NOMO-1 treated with dmso at 0.1 percent for 144 hours (cell line): ENCODE data around the gene C20orf144.

ENCODE experiments used
- DNase-seq: peaks from one replicate; lab custom pipeline; 2025; ENCODE audit not compliant: unreplicated experiment; lab: John Stamatoyannopoulos, UW

C20orf144 gene

GRCh38 chr20:33676121-33676520 lies 14.0 kb downstream of the C20orf144 start:
- no peak for DNase-seq

- DNase-seq: no peak
Observed at GRCh38 chr20:33676652-33677645, 14.8 kb downstream of the C20orf144 start.

- DNase-seq: no peak
Observed at GRCh38 chr20:33677991-33678702, 16.0 kb downstream of the C20orf144 start.

- no peak for DNase-seq
Observed at GRCh38 chr20:33679758-33680485, 17.8 kb downstream of the C20orf144 start.

DNA sequence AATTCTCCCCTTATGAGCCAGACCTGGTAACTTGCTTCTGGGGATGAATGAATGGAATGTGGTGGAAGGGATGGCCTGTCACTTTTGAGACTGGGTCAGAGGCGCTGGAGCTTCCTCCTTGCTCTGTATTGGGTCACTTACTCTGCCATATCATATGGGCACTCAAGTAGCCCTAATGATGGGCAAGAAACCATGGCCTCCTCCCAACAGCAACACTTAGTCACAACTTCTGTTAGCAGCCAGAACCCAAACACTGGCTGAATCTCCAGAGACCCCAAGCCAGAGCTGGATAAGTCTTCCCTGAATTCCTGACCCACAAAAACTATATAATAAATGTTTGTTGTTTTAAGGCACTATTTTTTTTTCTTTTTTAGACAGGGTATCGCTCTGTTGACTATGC lies 18.6 kb downstream of the C20orf144 start:
- DNase-seq: no peak

GRCh38 chr20:33681288-33681687 lies 19.2 kb downstream of the C20orf144 start:
- DNase-seq: no peak

GRCh38 chr20:33681728-33682353 lies 19.7 kb downstream of the C20orf144 start:
- no peak for DNase-seq

DNA sequence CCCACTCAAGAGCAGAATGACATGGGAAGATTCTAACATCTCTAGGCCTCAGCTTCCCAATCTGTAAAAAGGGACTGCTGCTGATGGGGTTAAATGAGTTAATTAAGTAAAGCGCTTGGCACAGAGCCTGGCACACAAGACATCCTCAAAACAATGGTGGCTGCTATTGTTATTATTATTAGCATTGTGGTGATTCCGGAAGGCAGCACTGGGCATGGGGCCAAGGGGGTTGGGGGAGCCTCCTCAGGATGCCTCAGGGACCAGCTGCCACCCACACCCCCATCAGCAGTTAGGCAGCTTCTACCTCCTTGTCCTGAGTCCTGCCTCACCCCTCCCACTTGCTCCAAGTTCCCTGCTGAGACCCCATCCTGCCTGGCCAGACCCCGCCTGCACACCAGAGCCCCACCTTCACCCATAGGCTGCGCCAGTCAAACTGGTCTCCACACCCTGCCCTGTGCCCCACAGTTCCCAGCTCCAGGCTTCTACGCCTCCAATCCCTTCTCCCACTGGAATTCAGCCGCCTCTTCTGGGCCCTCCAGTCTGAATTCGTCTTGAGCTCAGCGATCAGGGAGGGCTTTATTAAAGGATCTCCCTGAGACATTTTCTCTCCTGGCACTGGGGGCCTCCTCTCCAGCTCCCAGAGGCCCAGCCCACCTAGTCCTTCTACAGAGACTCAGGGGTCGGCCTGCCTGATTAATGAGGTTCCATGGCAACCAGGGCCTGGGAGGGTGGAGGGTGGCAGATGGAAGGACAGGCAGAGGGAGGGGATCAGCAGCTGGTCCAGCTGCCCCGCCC lies 22.6 kb downstream of the C20orf144 start:
- no peak for DNase-seq

DNA sequence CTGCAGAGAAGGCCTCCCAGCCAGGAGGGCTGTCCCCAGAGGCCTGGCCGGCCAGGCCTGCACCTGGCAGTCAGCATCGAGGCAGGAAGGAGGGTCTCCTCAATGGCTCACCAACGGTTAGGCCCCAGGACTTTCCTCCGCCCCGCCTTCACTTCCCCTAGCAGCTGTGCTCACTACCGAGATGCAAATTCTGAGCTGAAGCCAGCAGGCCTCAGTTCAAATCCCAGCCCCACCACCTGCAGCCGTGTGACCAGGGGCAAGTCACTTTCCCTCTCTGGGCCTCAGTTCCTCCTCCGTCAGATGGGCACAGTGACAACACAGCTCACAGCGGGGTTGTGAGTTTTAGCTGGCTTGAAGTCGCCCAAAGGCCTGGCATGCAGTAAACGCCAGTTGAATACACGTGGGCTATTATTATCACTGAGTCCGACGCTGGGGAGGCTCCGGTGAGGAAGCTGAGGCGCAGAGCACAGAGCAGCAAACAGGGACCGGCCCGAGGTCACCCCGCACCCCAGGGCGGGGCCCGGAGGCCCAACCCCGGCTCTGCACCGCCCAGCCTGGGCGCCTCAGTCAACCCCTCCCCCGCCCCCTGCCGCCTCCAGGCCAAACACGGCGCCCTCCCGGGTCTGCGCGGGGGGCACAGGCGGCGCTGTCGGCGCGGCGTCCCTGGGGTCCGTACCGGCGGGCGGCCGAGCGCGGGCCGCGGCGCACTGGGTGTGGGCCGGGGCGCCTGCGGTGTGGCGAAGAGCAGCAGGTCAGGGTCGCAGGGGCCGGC lies 23.4 kb downstream of the C20orf144 start:
- DNase-seq: peak; percentile 35

- peak; percentile 93 for DNase-seq
Observed at GRCh38 chr20:33686100-33686983, 24.2 kb downstream of the C20orf144 start, which contains the start of gene E2F1. Gene E2F1, minus strand, starts transcription at chr20:33686385. Its CDS starts 121 bp downstream, at chr20:33686264.

DNA sequence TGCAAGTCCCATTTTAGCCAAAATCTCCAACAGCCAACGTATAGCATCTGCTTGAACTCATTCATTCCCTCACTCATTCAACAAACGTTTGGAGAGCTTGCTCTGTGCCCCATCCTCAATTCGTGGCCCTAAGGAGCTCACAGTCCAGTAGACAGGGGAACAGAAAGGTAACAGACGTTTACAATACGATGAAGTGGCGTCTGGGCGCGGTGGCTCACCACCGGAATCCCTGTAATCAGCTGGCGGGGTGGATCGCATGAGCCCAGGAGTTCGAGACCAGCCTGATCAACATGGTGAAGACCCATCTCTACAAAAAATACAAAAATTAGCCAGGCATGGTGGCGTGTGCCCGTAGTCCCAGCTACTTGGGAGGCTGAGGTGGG lies 24.8 kb downstream of the C20orf144 start:
- no peak for DNase-seq

DNA sequence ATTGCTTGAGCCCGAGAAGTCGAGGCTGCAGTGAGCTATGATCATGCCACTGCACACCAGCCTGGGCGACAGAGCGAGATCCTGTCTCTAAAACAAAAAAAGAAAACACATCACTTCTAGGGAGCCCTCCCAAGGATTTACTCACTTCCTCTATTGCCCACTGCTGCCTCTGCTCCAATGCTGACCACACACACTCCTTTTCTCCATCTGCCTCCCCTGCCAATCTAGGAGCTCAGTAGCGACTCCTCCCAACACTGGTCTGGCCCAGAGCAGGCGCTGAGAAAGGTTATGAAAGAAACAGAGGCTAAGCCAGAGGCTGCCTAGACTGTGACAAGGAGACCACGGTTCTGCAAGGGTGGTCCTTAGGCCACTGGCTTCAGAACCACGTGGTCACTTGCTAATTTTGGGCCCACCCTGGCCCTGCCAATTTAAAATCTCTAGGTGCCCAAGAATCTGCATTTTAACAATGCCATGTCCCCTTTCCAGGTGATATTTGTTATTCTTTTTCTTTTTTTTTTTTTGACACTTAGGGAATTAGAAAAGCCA lies 25.3 kb downstream of the C20orf144 start:
- DNase-seq: peak; percentile 95

- no peak for DNase-seq
Observed at GRCh38 chr20:33687993-33688937, 26.1 kb downstream of the C20orf144 start.

DNA sequence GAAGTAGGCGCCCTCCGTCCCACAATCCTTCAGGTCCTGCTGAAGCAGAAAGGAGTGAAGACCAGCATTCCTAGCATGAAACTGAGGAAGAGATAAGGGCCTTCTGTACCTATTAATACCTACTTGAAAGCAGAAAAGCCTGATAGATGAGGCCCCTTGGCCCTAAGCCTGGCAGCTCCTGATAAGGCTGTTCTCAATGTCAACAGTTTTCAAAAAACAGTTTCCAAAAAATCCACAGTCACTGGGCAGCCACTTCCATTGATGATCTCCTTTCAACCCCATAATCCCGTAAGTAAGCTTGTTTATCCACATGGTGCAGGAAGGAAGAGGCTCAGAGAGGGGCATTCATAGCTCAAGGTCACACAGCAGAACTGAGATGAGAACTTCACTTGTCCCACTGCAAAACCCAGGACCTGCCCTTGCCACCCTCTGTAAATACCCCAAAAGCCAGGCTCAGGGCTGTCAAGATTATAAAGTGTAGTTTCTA lies 26.9 kb downstream of the C20orf144 start:
- DNase-seq: no peak

GRCh38 chr20:33689493-33689892 lies 27.4 kb downstream of the C20orf144 start:
- DNase-seq: no peak

- DNase-seq: peak; percentile 60
Observed at GRCh38 chr20:33689973-33690372, 27.8 kb downstream of the C20orf144 start.

- no peak for DNase-seq
Observed at GRCh38 chr20:33693289-33693688, 31.2 kb downstream of the C20orf144 start.
